DND-41 (cell line): ENCODE measurements around the gene PRKAG2.
"Not testable (repeated sequence)": the region's sequence is repeated elsewhere in the genome, so short reads cannot be mapped to it uniquely, and the experiment has no call there.

ENCODE experiments used
- ATAC-seq: fragments of 200-7000 bp; cut with Tn5 transposase; 3 replicates; pipeline ENCODE4 v1.9.1; 2021; ENCODE audit warnings: low read depth; ENCODE audit not compliant: insufficient read depth
- DNase-seq: peaks from one replicate; pipeline ENCODE4 v3.0.0-alpha.2; 2020
- H2AFZ ChIP-seq: 2 replicates; pipeline ENCODE4 v1.6.0; 2012; ENCODE audit warnings: low read depth, low read length
- H3K27ac ChIP-seq: 2 replicates; pipeline ENCODE4 v1.5.1; 2012; ENCODE audit warnings: low read length, inconsistent platforms
- H3K27me3 ChIP-seq: fragments of 200-600 bp; sonication (generic); 2 replicates; pipeline ENCODE4 v1.6.0; 2012; ENCODE audit warnings: low read length, mild to moderate bottlenecking, inconsistent platforms; ENCODE audit not compliant: insufficient read depth, poor library complexity
- H3K36me3 ChIP-seq: 2 replicates; pipeline ENCODE4 v1.5.1; 2012; ENCODE audit warnings: low read length, inconsistent platforms; ENCODE audit not compliant: insufficient read depth
- H3K4me1 ChIP-seq: 2 replicates; pipeline ENCODE4 v1.5.1; 2012; ENCODE audit warnings: mild to moderate bottlenecking, low read length; ENCODE audit not compliant: insufficient read depth
- H3K4me2 ChIP-seq: 2 replicates; pipeline ENCODE4 v1.6.0; 2012; ENCODE audit warnings: mild to moderate bottlenecking, moderate library complexity, low read length, inconsistent platforms; ENCODE audit not compliant: insufficient read depth
- H3K4me3 ChIP-seq, 2 experiments: fragments of 200-600 bp in 1 of 2; shearing (Covaris generic) in 1 of 2; 2 replicates each; pipeline ENCODE4 v1.5.1; 2012 to 2016; ENCODE audit warnings: inconsistent platforms in 2 of 2, low read length in 2 of 2, mild to moderate bottlenecking in 2 of 2, low read depth in 1 of 2, moderate library complexity in 1 of 2
- H3K79me2 ChIP-seq: 2 replicates; pipeline ENCODE4 v1.6.0; 2012; ENCODE audit warnings: low read length, inconsistent platforms; ENCODE audit not compliant: insufficient read depth
- H3K9ac ChIP-seq: 2 replicates; pipeline ENCODE4 v1.6.0; 2012; ENCODE audit warnings: low read depth, mild to moderate bottlenecking, inconsistent platforms, low read length, moderate library complexity
- H3K9me3 ChIP-seq: 2 replicates; pipeline ENCODE4 v1.5.1; 2012; ENCODE audit warnings: low read length, moderate library complexity, mild to moderate bottlenecking, inconsistent platforms; ENCODE audit not compliant: insufficient read depth, severe bottlenecking
- H4K20me1 ChIP-seq: 2 replicates; pipeline ENCODE4 v1.6.0; 2012; ENCODE audit warnings: low read length; ENCODE audit not compliant: insufficient read depth
- CTCF ChIP-seq: IDR thresholded peaks from 2 replicates; pipeline ENCODE4 v1.5.1; 2012; ENCODE audit warnings: borderline replicate concordance, low read length, moderate library complexity, mild to moderate bottlenecking; ENCODE audit not compliant: poor library complexity, severe bottlenecking; ENCODE audit errors: extremely low read depth
- EZH2 ChIP-seq: IDR thresholded peaks from 3 replicates; pipeline ENCODE4 v1.6.1; 2012; ENCODE audit warnings: borderline replicate concordance, low read depth, mild to moderate bottlenecking, moderate library complexity, low read length, inconsistent platforms; ENCODE audit not compliant: severe bottlenecking

Gene PRKAG2

GRCh38 chr7:151524331-151524730, 352.6 kb downstream of the PRKAG2 start:
- Histone ChIP-seq H3K9me3 (peaks cover 9% of the 10 kb centered on the region), H2AFZ (no peak overlapping the region), H3K4me2 (no peak overlapping the region), H3K4me1 (peaks cover 9% of the 10 kb centered on the region), H3K9ac (no peak overlapping the region), H3K79me2 (peaks cover under 1% of the 10 kb centered on the region), H3K4me3 (no peak overlapping the region), H4K20me1 (no peaks in the 10 kb centered on the region), H3K36me3 (no peaks in the 10 kb centered on the region; the same call in 1 of the 2 replicates), H3K27me3 (no peaks in the 10 kb centered on the region), H3K27ac (no peak overlapping the region)
- ATAC-seq (no peak), DNase-seq (no peak)
- no peak for TF ChIP-seq CTCF
- no peak for TF ChIP-seq EZH2

DNA sequence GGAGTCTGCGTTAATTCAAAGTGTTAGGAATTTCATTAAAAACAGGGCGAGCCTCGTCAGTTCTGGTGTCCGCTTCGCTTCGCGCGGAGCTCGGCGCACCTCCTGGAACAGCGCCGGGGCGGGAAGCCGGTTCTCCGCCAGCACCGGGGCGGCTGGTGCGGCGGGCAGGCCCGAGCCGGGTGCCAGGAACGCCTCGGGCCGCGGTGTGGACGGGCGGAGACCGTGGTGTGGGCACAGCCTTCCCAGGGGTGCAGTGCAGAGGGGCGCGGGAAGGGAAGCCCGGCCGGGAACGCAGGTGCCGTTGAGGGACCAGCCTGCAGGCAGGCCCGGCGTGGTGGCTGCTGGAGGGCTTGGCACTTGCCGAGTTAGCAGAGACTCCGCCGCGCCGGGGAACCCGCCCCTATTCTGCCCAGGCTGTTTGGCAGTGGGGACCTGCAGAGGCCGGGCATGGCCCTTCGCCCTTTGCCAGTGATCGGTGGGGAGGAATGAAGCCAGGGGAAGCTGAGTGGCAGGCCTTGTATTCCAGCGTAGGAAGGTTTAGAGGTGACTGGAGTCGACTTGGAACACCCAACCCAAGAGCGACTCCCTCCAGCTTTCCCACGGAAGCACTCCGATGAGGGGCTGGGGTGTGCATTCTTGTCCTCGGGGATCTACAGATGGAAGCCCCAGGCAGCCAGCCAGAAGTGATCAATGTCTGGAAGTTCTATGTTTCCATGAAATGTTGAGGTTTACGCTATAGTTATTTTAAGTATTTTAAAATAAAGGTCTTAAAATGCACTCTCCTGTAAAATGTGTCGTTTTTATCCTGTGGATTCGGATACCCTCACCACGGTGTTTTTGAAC, 356.3 kb downstream of the PRKAG2 start:
- Histone ChIP-seq H3K27ac (peak overlapping the region; percentile 87), H3K27me3 (no peaks in the 10 kb centered on the region), H3K9me3 (peaks cover 9% of the 10 kb centered on the region), H3K9ac (peak overlapping the region; percentile 45), H2AFZ (peak overlapping the region; percentile 78), H3K4me2 (peak overlapping the region; percentile 52), H3K4me1 (peaks cover 32% of the 10 kb centered on the region), H3K79me2 (peaks cover 37% of the 10 kb centered on the region), H3K36me3 (peaks cover 7% of the 10 kb centered on the region; the same call in 1 of the 2 replicates), H3K4me3 (peak overlapping the region in 1 of 2 experiments; percentile 51; a peak in 2 of 4 replicates), H4K20me1 (peaks cover 32% of the 10 kb centered on the region)
- TF ChIP-seq EZH2 (no peak), CTCF (no peak)
- ATAC-seq (no peak), DNase-seq (peak; percentile 13)

- H3K9me3 ChIP-seq = peaks cover 9% of the 10 kb centered on the region
- peak within 1 kb of the TSS; percentile 90 for H3K4me2 ChIP-seq
- peak within 1 kb of the TSS; percentile 78 for H2AFZ ChIP-seq
- no peaks in the 10 kb centered on the region for H3K27me3 ChIP-seq
- H3K4me3 ChIP-seq = peak within 1 kb of the TSS; percentile 80 to 94
- H4K20me1 ChIP-seq = peaks cover 40% of the 10 kb centered on the region
- peaks cover 45% of the 10 kb centered on the region for H3K79me2 ChIP-seq
- H3K27ac ChIP-seq = peak within 1 kb of the TSS; percentile 87
- no peak for TF ChIP-seq CTCF
- peaks cover 7% of the 10 kb centered on the region; the same call in 1 of the 2 replicates for H3K36me3 ChIP-seq
- ATAC-seq (peak; percentile 88), DNase-seq (peak; percentile 99)
- peak within 1 kb of the TSS; percentile 96 for H3K9ac ChIP-seq
- H3K4me1 ChIP-seq = peaks cover 39% of the 10 kb centered on the region
Observed at GRCh38 chr7:151519765-151520418, 357.0 kb downstream of the PRKAG2 start, which contains the start of gene RHEB. Gene RHEB (minus strand): TSS chr7:151519895. CDS start chr7:151519511, 384 bp downstream.

DNA sequence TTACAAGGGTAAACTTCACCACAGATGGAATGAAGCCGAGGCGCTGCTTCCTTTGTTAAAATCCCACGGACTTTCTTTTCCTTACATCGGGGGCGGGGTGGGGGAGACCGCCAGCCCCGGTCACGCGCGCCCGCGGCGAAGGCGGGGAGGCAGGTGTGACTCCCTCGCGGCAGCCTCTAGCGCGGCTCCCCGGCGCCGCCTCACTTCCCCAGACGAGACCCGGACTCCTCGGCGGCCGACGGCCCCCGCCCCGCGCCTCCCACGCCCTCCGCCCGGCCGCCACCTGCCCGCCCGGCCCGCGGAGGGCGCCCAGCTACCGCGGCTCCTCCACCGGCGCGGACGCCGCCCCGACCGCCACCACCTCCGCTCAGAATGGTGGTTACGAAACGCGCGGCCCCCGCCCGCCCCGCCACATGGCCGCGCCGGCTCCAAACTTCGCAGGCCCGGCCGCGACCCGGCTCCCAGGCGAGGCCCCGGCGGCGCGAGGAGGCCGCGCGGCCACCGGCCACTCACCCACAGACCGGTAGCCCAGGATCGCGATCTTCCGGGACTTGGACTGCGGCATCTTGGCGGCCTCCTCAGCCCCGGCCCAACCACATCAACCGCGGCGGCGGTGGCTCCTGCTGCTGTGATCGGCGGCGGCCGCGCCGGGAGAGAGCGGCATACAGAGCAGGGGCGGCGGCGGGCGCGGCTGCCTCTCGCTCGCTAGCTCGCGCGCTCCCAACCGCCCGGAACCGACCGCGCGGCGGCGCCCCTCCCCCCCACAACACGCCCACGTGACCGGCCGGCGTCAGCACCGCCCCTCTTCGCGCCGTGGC, 357.8 kb downstream of the PRKAG2 start:
- peak overlapping the region; percentile 90 for H3K4me2 ChIP-seq
- H3K36me3 ChIP-seq, H3K9me3 ChIP-seq, H3K27me3 ChIP-seq: not testable (repeated sequence)
- DNase-seq = peak; percentile 54
- peak overlapping the region; percentile 80 to 94 for H3K4me3 ChIP-seq
- peaks cover 46% of the 10 kb centered on the region for H3K4me1 ChIP-seq
- H2AFZ ChIP-seq = peak overlapping the region; percentile 70; the same call in 1 of the 2 replicates
- H3K9ac ChIP-seq = peak overlapping the region; percentile 96
- H4K20me1 ChIP-seq = peaks cover 47% of the 10 kb centered on the region
- peaks cover 52% of the 10 kb centered on the region for H3K79me2 ChIP-seq
- ATAC-seq = peak; percentile 72
- peak overlapping the region; percentile 84 for H3K27ac ChIP-seq
